Fibroblast of skin of back (primary cell): ENCODE measurements around the gene MFSD6.
"Not testable (repeated sequence)": the region's sequence is repeated elsewhere in the genome, so short reads cannot be mapped to it uniquely, and the experiment has no call there.

ENCODE experiments used
- DNase-seq: peaks from one replicate; pipeline ENCODE4 v3.0.0-alpha.2; 2013

The MFSD6 gene

GRCh38 chr2:190503088-190503487, 94.9 kb downstream of the MFSD6 start:
- DNase-seq: no peak

DNA sequence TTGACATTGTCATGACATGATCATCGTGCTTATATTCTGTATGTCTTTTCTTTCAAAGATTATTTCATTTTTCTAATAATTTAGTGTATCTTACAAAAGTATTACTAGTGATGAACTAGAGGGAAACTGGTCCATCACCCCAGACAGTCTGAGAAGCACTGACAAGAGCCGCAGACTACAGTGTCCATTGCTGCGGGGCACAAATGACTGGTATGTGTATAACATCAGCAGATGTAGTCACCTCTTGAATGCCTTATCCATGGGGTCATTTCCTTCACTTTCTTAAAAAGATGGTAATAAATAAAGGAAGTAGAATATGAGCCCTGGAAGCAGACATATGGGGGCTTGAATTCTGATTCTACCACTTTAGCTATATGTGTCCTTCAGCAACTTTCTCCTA, 96.8 kb downstream of the MFSD6 start:
- no peak for DNase-seq

DNA sequence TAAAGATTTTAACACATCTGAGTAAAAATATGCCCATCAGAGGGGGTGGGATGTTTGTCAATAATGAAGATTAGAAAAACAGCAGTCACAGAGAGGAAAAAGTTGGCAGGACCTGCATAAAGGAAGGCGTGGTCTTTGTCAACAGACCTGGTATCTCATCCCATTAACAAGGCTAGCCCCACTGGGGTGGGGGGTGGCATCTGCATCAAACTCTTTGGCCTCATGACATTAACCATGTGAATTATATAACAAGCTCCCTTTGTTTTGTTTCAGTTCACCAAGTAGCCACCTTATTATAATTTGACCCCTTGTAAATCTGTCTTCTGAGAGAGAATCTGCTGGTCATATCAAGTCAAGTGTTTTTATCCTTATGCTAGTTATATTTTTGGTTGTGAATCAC, 97.5 kb downstream of the MFSD6 start:
- DNase-seq: no peak

GRCh38 chr2:190506666-190507065, 98.5 kb downstream of the MFSD6 start:
- DNase-seq: no peak

DNA sequence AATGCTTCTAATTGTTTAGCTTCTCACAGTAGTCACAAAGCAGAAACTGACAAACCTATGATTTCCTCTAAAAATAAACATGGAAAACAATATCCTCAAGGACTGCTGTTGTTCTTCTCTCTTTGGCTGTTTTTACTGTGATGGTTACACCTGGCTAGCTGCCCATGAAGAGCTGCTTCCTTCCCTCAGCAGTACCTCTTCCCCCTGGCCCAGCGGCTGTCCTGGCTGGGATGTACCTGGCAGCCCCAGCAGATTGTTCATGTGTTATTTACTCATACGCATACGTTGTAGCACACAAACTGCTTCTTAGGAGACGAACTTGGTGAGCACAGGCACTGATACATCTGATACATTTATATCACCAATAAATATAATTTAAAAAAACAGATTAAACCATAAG, 99.0 kb downstream of the MFSD6 start:
- no peak for DNase-seq

DNA sequence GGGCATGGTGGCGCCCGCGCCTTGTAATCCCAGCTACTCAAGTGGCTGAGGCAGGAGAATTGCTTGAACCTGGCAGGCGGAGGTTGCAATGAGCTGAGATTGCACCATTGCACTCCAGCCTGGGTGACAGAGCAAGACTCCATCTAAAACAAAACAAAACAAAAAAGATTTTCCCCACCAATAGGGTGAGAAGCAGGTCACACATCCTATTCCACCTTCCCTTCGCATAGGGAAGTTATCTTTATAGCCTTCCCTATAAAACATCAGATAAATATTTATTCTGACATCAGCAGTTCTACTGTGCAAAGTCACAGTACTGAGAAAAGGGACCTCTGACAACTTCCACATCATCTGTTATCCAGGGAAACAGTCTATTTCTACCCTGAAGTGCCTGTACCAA, 101.7 kb downstream of the MFSD6 start:
- not testable (repeated sequence) for DNase-seq

GRCh38 chr2:190511104-190511503, 102.9 kb downstream of the MFSD6 start:
- peak; percentile 37 for DNase-seq

- DNase-seq: no peak
These were observed 104.5 kb downstream of the MFSD6 start for GRCh38 chr2:190512539-190513095.

DNA sequence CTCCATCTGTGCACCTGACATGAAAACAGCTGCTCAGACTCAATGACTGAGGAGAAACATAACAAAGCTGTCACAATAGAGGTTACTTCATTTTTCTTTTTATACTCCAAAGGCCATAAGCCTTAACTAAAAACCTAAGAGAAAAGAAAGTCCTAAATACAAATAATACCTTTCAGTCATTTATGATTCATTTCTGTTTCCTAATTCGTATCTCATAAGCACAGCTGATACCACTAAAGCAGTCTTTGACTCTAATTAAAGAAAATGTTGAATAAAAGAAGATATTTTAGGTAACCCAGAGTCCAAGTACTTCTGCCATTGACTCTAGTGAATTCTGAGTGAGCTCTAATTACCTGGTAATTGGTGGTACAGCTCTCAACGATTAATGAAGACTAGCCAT, 105.7 kb downstream of the MFSD6 start:
- no peak for DNase-seq

GRCh38 chr2:190514676-190515075, 106.5 kb downstream of the MFSD6 start:
- no peak for DNase-seq

DNA sequence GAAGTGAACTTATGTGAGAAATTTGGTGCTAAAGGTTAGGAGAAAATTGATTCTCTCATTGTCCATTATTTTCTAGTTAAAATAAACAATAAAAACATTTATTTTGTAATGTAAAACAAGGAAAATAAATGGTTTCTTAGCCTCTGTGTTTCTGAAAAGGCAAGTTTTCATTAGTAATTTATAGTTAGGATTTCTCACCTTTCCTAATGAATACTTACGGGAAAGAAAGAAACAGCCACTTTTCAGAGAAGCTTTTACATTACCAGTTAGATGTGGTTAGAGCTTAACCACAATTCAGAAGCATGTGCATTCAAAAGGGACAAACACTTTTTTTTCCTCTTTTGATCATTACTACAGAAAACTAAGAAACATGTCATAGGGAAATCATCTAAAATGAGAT, 107.5 kb downstream of the MFSD6 start:
- DNase-seq: no peak

DNA sequence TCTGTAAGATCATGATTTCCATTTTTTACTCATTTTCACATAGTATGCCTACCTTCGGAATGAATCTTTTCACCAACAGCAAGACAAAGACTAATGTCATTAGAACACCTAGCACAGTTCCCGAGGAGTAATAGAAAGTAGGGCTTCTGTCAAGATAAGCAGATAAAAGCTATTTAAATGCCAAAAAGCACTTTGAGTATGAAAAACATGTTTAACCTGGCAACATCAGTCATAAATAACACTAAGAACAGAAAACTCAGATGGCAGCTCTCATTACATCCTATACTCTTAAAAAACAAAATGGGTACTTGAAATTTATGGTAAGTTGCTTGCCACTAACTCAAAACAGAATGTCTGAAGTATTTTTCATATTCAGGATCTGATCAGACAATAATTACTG, 109.3 kb downstream of the MFSD6 start:
- DNase-seq: no peak

GRCh38 chr2:190519975-190520767, 112.0 kb downstream of the MFSD6 start:
- DNase-seq: no peak

DNA sequence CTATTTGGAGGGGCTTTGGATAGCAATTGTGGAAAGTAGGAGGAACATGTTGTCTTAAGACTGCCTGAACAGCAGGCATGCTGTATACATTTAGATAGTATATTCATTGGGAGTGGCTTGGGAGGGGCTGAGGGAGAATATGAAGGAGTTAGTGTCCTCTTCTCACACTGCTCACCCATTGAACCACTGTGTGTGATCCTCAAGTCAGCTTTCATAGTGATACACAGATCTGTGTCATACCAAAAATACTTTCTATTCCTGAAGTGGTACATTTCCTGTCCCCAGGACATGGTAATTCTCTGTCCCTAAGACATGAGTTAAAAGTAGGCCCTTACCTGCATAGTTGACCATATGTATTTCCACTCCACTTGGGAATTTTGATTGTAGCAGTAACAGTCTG, 116.8 kb downstream of the MFSD6 start:
- no peak for DNase-seq

DNA sequence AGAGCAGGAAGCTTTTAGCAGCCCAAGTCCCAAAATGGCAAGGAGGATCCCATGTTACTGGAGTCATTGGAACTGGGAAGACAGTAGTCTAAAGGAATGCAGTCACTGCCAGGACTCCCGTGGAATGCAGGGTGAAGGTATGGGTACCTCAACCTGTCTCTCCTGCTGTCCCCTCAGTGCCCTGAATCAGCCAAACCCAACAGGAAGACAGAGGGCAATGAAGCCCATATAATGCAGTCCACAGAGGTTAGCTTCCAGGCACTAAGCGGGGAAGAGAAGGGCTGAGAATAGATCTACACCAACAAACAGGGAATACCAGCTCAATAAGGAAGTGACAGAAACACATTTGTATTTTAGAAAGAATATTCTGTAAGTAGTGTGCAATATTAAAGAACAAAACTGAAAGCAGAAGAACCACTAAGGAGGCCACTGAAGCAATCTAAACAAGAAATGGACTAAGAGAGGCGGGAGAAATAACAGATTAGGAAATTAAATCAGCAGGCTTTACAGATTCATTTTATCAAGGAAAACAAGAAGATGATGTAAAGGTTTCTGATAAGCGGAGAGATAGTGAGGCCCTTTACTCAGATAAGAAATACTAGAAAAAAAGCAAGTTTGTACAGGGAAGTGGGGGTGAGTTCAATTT, 118.1 kb downstream of the MFSD6 start:
- no peak for DNase-seq

DNA sequence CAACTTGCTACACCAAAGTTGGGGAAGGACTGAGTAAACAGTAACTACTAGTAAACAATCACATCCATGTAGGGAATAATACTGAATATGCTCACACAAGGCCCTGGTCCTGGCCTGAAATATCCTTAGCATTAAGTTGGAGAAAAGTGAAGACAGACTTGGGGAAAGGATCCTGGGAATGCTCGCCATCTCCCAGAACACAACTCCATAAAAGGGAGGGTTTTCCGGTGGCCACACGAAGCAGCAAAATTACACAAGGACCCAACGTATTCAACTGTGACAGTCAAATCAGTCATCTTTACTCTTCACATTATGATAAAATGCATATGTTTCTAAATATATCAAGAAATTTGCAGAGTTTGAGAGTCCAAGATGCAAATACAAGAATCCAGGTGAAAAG, 119.1 kb downstream of the MFSD6 start:
- no peak for DNase-seq

GRCh38 chr2:190527918-190528317, 119.8 kb downstream of the MFSD6 start:
- no peak for DNase-seq

- DNase-seq: peak; percentile 30
These were observed 120.4 kb downstream of the MFSD6 start for GRCh38 chr2:190528521-190529001.

DNA sequence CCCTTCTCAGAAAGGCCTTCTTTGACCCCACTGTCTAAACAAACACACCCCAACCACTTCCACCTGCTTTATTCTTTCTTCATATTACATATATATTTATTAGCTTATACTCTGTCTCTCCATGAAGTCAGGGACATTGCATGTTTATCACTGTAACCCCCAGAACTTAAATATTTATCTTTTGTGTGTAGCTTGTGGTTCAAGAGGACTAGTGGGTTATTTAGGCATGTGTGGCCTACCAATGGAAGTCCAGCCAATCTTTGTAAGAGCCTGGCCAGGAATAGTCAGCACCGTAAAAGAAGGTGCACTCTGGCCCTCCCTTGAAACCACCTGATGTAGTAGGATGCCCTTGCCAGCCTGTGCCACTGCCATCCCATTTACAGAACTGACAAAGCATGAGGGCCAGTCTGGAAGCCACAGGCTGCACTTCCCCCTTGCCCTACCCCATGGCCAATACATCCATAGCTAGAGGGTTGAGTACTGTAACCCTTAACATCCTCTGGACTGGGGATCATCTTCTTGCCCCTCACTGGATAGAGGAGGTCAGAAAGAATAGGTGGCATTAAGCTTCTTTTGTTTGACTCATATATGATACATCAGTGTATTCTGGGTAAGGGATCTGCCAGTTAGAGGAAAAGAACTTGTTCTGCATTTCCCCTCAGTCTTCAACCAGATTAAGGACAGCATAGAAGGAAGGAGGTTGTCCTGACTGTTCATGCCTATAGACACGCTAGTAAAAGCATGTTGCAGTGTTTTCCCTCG, 121.5 kb downstream of the MFSD6 start:
- no peak for DNase-seq

DNA sequence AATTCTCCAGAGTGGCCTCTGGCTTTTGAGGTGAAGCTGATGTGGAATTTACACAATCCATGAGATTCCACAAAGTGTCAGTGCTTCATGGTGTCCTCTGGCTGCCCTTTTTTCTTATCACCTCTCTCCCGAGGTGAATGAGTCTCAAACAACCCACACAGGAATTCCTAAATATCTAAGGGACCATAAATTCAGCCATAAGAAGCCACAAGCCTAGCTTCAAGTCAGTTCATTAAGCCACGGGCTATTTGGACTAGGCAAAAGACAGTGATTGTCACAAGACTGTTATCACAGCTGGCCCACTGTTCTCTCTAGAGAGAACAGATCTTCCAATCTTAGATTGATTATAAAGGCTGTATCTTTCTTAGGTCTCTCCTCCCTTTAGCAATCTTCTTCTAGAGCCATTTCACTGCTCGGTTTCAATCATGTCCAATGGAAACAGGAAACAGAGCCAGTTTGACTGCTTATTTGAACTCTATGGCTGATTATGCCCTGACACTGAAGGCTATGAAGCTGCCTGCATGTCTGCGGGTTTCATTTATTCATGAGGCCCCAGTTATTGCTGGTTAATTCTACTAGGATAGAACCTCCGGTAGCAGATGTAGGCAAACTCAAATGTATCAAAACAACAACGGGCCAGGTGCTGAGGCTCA, 122.2 kb downstream of the MFSD6 start:
- DNase-seq: peak; percentile 41

DNA sequence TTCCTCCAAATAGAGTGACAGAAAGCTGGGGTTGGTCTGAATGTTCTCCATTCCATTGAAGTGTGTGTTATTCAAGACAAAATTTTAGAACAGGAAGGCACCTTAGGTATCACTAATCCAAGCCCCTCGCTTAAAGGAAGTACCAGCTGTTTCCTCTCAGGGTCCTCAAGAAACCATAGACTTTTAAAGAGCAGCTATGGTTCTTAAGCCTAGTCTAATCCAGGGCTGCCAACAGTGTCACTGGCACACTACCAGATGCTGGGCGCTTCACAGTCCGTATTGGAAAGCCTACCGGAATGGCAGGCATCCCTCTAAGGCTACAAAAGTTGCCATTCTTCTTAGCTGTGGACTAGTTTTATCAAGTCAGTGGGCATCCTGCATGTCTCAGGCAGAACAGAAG, 124.4 kb downstream of the MFSD6 start:
- DNase-seq: no peak

- DNase-seq: peak; percentile 23
These were observed 125.2 kb downstream of the MFSD6 start for GRCh38 chr2:190533175-190533967.
